ACHN (cell line): Measurements from ENCODE around the gene CRY1.

Experiments used
- DNase-seq: peaks from one replicate; pipeline ENCODE4 v3.0.0-alpha.2; 2015
- in situ Hi-C: cut with HindIII; loops from 2 replicates; pipeline ENCODE4 v1.10.0; 2017; ENCODE audit warnings: low sequenced_read_pairs, low pct_ligation_motif_present, low pct_unique_long_range_greater_than_20kb

The CRY1 gene

DNA sequence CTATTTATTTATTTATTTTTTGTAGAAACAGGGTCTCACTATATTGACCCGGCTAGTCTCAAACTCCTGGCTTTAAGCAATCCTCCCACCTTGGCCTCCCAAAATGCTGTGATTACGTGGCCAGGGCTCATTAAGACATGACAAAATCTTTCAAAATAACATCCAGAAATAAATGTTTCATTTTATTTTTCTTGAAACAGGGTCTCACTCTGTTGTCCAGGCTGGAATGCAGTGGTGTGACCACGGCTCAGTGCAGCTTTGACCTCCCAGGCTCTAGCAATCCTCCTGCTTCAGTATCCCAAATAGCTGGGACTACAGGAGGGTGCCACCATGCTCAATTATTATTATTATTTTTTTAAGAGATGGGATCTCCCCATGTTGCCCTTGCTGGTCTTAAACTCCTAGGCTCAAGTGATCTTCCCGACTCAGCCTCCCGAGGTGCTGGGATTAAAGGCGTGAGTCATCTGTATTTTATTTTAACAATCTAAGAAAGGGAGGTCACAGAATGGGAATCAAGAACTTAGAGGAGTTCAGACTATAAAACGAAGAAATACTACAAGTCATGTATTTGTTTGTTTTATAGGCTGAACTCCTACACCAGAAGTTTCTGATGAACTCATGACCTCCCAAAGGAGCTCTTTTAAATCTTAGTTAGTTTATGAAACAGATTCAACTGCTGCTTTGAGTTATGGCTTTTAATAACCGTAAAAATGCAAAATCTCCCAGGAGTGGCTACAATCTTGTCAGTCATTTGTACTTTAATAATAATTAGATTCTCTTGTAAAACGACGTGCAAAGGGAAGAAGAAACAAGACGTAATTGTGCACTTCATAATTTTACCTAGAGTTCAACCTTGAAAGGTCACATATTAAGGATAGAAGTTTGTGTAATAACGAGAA is 139.7 kb downstream of the CRY1 start:
- in situ Hi-C loops: no loop called here
- peak; percentile 41 for DNase-seq

DNA sequence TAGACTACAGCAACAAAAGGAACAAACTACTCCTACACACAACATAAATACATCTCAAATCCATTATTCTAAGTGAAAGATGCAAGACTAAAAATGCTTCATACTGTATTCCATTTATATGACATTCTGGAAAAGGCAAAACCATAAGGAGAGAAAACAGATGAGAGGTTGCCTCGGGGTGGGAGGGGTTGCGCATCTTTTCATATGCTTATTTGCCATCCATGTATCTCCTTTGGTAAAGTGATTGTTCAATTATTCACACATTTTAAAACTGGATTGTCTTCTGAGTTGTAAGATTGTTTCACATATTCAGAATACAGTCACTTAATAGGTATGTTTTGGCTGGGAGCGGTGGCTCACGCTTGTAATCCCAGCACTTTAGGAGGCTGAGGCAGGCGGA is 142.8 kb downstream of the CRY1 start:
- DNase-seq: no peak
- in situ Hi-C loops: no loop called here

DNA sequence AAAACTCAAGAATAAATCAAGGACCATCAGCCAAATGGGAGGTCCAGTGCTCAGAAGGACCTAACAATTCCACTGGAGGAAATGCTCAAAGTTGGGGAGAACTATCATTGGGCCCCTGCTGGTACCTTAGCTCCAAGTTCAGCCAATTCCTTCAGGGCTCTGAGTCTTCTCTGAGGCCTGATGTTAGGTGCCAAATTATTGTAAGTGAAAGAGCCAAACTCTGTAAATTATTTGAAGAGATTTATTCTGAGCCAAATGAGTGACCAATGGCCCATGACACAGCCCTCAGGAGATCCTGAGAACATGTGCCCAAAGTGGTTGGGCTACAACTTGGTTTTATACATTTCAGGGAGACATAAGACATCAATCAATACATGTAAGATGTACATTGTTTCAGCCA is 145.9 kb downstream of the CRY1 start:
- in situ Hi-C loops: no loop called here
- no peak for DNase-seq

DNA sequence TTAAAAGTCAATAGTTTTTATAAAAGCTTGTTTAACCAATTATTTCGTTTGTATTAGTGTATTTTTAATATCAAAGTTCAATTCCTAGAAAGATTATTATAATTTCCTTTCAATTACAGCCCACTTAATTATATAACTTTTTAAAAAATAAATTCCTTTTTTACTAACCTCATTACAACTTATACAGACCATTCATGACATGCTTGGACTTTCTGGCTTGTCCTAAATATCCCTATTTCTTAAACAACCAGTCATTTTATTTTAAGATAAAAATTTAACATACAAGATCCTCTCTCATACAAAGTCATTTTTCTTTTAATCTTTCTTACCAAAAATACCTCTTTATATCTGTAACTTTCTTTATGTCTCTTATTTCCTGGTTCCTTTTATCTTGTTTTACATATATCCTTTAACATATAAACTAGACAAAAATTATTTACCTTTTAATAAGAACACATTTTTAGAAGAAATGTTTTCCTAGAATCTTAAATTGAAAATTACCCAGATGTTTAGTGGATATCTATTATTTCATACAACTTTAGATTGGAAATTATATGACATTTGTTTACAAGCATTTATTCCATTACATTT is 148.0 kb downstream of the CRY1 start:
- in situ Hi-C loops: no loop called here
- DNase-seq: peak; percentile 26

DNA sequence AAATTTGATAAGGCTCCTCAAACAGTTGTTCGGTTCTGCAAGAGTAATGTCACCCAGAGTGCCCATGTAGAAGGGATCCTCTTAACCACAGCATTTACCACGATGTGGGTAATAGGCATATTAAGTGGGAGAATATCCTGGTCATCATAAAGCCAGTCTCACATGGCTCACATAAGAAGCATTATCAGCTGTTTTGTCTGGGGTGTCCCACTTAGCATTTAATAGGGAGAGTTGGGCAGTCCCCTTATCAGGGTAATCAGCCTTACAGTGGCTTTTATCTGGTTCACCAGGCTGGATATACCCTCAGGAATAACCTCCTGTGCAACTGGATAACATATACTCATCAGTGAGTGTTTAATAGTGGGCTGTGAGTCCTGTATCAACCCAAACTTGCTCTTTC is 150.6 kb downstream of the CRY1 start:
- in situ Hi-C loops: no loop called here

DNA sequence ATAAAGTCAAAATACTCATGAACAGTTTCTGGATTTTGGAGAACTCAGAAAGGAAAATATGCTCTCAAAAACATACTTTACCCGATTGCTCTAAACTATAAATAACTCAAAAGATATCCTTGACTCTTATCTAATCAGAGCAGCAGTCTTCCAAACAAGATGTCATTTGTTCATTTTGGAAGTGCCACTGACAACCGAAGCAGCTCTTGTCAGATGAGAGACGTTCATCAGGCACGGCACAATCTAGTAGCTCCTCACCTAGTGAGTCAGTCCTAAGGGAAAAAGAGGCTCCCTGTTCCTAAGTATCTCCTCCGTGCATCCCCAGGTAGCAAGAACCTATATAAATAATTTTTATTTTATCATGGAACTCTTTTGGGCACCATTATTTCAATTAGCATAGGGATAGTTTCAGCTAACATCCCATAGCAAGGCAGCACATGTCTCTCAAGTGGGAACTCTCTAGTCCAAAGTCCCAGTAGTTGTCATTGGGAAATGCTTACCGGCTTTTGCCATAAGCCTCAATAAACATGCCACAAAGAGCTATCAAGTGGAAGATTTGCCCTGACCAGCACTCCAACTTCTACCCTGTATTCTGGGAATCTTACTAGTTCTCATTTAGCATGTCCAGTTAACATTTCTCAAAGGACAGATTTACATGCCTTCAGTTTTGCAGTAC is 151.7 kb downstream of the CRY1 start:
- DNase-seq: no peak
- in situ Hi-C loops: no loop called here

More for the DNA sequence above, 150.6 kb downstream of the CRY1 start:
- no peak for DNase-seq
